Measurements from ENCODE around the gene C13orf46. TPM values are rescaled to one million over a fixed set of nuclear protein-coding genes. Genes with fewer than 3 reads are reported as not detected.

C13orf46 gene
- total and polyA plus RNA-seq, 8 donors: 0.58 to 32.6 (median 8.7) TPM; not detected in 1

GRCh38 chr13:113938246-113938645 lies 35.6 kb downstream of the C13orf46 start:
- TF ChIP-seq POLR2AphosphoS5 (IDR thresholded peaks at IDR 0.05) (no peak), CTCF (IDR thresholded peaks at IDR 0.05) (no peak), POLR2A (IDR thresholded peaks at IDR 0.05) (no peak), EP300 (IDR thresholded peaks at IDR 0.05) (no peak)
- WGBS, 5 donors: 64 to 83% (median 73%) methylated on average over 7 of the region's 7 CpGs
- no peaks in the 10 kb centered on the region for H3K36me3 ChIP-seq
- peaks cover 0 to 61% (median 31%) of the 10 kb centered on the region in 3 donors for H3K27me3 ChIP-seq
- no peaks in the 10 kb centered on the region for H3K9me3 ChIP-seq
- intact Hi-C loops (cut with DNase I; ENCODE audit: low total_unique reads): no loop called here
- no peak overlapping the region for H3K4me3 ChIP-seq
- no peak for DNase-seq
- H3K27ac ChIP-seq: no peak overlapping the region
- peaks cover 0 to 19% (median 1%) of the 10 kb centered on the region in 4 donors for H3K4me1 ChIP-seq

DNA sequence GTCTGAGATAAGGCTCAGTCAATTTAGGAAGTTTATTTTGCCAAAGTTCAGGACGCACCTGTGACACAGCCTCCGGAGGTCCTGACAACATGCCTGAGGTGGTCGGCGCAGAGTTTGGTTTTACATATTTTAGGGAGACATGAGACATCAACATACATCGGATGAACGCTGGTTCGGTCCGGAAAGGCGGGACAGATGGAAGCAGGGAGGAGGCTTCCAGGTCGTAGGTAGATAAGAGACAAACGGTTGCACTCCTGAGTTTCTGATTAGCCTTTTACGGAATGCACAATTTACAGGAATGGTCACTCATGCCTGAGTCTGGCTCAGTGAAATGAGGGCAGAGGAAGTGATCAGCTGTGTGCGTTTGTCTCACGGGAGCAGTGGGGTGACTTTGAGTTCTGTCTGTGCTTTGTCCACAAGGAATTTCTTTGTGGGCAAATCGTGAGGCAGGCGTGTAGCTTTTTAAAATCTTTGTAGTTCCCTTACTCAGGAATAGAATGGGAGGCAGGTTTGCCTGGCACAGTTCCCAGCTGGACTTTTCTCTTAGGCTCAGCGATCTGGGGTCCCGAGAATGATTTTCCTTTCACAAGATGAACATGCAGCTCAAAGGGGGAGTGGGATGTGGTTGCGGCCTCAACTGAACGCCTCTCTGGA lies 36.2 kb downstream of the C13orf46 start:
- H3K27ac ChIP-seq: no peak overlapping the region
- no peaks in the 10 kb centered on the region for H3K9me3 ChIP-seq
- H3K4me3 ChIP-seq: no peak overlapping the region
- no peak for TF ChIP-seq CTCF (IDR thresholded peaks at IDR 0.05)
- TF ChIP-seq POLR2AphosphoS5 (IDR thresholded peaks at IDR 0.05): no peak
- TF ChIP-seq POLR2A (IDR thresholded peaks at IDR 0.05): no peak
- TF ChIP-seq EP300 (IDR thresholded peaks at IDR 0.05): no peak
- intact Hi-C loops (cut with DNase I; ENCODE audit: low total_unique reads): no loop called here
- peaks cover 0 to 19% (median 1%) of the 10 kb centered on the region in 4 donors for H3K4me1 ChIP-seq
- peaks cover 0 to 56% (median 31%) of the 10 kb centered on the region in 3 donors for H3K27me3 ChIP-seq
- H3K36me3 ChIP-seq: no peaks in the 10 kb centered on the region
- 31 to 63% (median 45%) methylated on average over 20 of the region's 20 CpGs for whole genome bisulfite sequencing, 5 donors
- no peak for DNase-seq

GRCh38 chr13:113937073-113937472 lies 36.8 kb downstream of the C13orf46 start:
- no peak overlapping the region for H3K27ac ChIP-seq
- H3K4me3 ChIP-seq: no peak overlapping the region
- peaks cover 0 to 54% (median 31%) of the 10 kb centered on the region in 3 donors for H3K27me3 ChIP-seq
- H3K9me3 ChIP-seq: no peaks in the 10 kb centered on the region
- H3K36me3 ChIP-seq: no peaks in the 10 kb centered on the region
- intact Hi-C loops (cut with DNase I; ENCODE audit: low total_unique reads): no loop called here
- no peak for DNase-seq
- 67 to 75% (median 71%) methylated on average over 12 of the region's 12 CpGs for WGBS, 5 donors
- no peak for TF ChIP-seq POLR2AphosphoS5 (IDR thresholded peaks at IDR 0.05)
- no peak for TF ChIP-seq EP300 (IDR thresholded peaks at IDR 0.05)
- no peak for TF ChIP-seq CTCF (IDR thresholded peaks at IDR 0.05)
- no peak for TF ChIP-seq POLR2A (IDR thresholded peaks at IDR 0.05)
- H3K4me1 ChIP-seq: peaks cover 0 to 19% (median 1%) of the 10 kb centered on the region in 4 donors

DNA sequence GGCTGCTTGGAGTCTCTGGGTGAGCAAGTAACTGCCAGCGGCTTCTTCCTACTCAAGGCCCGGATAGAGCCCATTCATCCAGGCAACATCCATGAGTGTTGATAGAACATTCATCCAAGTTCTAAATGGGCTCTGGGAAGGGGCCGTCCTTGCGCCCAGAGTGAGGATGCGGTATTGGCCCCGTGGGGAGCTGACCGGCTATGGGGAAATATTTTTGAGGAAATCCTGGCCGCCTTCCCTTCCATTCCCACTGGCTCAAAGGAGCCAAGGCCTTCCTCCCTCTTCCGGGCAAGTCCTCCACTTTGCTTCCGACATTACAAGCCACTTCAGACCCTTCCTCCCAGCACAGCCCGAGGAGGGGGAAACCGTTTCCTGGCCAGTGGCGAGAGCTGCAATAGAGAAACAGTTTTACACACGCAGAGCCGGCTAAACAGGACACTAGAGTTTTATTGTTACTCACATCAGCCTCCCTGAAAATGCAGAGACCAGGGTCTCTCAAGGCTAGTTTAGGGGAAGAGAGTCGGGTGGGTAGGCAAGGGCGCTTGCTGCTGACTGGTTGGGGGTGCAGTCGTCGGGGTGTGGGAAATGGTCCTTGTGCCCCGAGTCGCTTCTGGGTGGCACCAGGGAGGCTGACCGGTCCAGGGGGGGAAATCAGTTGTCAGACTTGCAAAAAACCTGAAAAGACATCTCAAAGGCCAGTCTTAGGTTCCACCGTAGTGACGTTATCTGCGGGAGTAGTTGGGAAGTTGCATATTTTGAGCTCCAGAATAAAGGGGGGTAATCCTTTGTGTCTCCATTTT lies 37.5 kb downstream of the C13orf46 start:
- peaks cover 0 to 19% (median 1%) of the 10 kb centered on the region in 4 donors for H3K4me1 ChIP-seq
- H3K27me3 ChIP-seq: peaks cover 0 to 49% (median 31%) of the 10 kb centered on the region in 3 donors
- DNase-seq: no peak
- no peaks in the 10 kb centered on the region for H3K36me3 ChIP-seq
- 83 to 89% (median 85%) methylated on average over 25 of the region's 25 CpGs for WGBS, 5 donors
- intact Hi-C loops (cut with DNase I; ENCODE audit: low total_unique reads): no loop called here
- H3K4me3 ChIP-seq: no peak overlapping the region
- H3K27ac ChIP-seq: no peak overlapping the region
- no peaks in the 10 kb centered on the region for H3K9me3 ChIP-seq
- TF ChIP-seq POLR2A (IDR thresholded peaks at IDR 0.05) (no peak), CTCF (IDR thresholded peaks at IDR 0.05) (no peak), POLR2AphosphoS5 (IDR thresholded peaks at IDR 0.05) (no peak)
